Renal cortical epithelial cell (primary cell): ENCODE results near the gene TNNI2. TPM values are rescaled to one million over a fixed set of nuclear protein-coding genes. Genes with fewer than 3 reads are reported as not detected.

Experiments used
- DNase-seq: peaks from one replicate; pipeline ENCODE4 v3.0.0-alpha.2; 2011; ENCODE audit warnings: low read depth
- total RNA-seq: library from RNA; depleted of rRNA; stranded (reverse); fragments of >200 nt; gene quantifications from 2 replicates; pipeline ENCODE4 v1.2.3, GENCODE V29; 2014

Gene TNNI2
- total RNA-seq, 1 donor from 2014 or later, result not detected

DNA sequence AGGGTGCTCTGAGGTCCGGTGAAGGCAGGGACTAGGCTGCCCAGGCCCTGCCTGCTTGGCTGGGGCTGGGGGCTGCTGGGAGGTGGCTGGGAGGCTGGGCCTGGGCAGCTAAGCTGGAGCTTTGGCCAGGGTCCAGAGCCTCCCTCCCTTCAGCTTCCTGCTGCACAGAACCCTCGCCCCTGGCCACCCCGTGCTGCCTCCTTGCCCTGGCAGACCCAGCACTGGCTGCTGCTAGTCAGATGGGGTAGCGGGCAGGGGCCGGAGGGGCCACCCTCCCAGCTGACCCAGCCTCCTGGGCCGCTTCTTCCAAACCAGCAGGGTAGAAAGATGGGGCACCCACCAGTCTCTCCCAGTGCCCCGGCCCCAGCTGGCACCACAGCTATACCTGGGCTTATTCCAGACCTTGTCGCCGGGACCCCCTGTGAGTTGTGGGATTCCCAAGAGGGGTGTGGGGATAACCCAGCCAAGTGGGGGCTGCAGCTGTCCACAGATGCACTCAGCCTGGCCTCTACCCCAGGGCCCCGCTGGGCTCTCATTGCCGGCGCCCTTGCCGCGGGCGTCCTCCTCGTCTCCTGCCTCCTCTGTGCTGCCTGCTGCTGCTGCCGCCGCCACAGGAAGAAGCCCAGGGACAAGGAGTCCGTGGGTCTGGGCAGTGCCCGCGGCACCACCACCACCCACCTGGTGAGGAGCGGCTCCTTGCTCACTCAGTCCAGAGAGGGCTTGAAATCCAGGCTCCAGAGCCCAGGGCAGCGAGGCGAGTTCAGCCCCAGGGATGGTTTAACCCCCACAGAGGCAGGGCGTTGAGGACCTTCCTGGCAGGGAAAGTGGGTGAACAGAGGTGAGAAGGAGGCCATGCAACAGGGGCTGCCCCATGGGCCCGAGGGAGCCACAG is 3.8 kb upstream of the TNNI2 start, which contains the start of gene SYT8:
SYT8 (plus strand) TSS at position 212 of the 892 bp plus-strand sequence; CDS start at position 328, 116 bp downstream.
- DNase-seq, result no peak

DNA sequence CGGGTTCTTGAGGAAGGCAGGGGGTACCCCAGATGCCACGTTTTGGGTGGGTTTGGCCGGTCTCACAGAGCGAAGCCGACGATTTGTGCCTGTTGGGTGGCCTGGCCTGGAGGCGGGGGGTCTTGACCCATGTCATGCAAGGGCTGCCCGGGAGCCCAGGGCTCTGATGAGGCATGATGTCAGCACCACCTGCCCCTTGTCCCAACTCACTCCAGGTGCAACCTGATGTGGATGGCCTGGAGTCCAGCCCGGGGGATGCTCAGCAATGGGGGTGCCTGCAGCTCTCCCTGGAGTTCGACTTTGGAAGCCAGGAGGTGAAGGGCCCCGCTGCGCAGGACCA is 3.1 kb upstream of the TNNI2 start:
- no peak for DNase-seq

DNA sequence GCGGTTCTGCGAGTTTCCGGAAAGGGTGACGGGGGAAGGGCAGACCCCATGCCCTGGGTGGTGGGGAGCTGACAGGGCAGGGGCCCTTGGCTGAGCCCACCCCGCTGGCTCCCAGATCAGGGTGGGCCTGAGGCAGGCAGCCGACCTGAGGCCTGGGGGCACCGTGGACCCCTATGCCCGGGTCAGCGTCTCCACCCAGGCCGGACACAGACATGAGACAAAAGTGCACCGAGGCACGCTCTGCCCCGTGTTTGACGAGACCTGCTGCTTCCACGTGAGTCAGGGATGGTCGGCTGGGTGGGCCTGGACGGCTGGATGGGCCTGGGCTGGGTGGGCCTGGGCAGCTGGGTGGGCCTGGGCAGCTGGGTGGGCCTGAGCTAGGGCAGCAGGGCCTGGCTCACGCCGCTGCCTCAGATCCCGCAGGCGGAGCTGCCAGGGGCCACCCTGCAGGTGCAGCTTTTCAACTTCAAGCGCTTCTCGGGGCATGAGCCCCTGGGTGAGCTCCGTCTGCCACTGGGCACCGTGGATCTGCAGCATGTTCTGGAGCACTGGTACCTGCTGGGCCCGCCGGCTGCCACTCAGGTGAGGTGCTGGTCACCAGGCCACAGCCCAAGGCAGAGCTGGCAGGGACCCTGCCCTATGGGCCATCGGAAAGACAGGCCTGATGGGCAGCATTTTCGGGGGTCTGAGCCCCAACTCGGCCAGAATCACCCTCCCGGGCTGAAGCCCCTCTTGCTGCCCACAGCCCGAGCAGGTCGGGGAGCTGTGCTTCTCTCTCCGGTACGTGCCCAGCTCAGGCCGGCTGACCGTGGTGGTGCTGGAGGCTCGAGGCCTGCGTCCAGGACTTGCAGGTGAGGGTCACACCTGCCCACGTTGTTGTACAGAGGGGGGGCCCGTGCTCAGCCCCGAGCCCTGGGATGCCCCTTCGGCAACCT is 2.5 kb upstream of the TNNI2 start:
- DNase-seq, result no peak

DNA sequence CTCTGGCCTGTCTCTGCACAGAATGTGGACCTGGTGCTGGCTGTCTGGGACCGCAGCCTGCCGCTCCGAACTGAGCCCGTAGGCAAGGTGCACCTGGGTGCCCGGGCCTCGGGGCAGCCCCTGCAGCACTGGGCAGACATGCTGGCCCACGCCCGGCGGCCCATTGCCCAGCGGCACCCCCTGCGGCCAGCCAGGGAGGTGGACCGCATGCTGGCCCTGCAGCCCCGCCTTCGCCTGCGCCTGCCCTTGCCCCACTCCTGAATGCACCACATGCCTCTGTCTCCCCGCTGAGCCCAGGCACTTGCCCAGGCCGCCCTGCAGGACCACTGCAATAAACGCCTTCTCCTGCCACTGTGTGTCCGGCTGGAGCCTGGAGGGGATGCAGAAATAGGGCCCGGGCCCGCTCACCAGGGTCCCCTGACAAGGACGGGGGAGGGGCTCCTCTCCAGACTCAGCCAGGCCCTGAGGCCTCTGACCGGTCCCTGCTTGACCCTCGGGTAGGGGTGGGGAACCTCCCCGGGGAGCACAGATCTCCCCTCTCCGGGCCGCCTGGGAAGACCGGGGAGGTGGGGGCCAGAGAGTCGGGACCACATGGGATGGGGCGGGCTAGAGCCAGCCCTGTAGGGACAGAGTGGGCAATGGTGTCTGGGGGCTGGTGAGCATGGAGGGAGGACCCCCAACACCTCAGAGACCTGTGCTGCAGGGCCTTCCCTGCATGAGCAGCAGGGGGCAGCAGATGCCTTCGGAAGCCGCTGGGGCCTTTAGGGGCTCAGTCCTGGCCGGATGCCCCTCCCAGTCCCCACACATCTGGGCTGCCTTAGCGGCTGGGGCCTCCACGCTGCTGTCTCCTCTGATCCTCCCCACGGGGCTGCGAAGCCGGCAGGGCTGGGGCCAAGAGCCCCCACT is 1.4 kb upstream of the TNNI2 start:
- no peak for DNase-seq

DNA sequence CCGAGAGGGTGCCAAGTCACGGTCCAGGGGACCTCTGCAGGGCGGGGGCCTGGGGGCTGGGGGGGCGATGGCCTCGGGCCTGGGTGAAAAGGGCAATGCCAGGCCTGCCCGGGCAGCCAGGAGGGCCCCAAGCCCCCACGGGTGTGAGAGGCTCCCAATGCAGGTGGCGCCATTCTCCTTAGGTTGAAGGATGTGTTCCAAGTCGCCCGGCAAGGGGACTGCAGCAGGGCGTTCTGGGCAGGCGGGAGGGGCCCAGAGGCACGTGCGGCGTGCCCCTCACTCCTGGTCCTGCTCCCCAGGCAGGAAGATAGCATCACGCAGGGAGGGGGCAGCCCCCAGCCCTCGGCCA is 730 bp upstream of the TNNI2 start:
- DNase-seq, result no peak

DNA sequence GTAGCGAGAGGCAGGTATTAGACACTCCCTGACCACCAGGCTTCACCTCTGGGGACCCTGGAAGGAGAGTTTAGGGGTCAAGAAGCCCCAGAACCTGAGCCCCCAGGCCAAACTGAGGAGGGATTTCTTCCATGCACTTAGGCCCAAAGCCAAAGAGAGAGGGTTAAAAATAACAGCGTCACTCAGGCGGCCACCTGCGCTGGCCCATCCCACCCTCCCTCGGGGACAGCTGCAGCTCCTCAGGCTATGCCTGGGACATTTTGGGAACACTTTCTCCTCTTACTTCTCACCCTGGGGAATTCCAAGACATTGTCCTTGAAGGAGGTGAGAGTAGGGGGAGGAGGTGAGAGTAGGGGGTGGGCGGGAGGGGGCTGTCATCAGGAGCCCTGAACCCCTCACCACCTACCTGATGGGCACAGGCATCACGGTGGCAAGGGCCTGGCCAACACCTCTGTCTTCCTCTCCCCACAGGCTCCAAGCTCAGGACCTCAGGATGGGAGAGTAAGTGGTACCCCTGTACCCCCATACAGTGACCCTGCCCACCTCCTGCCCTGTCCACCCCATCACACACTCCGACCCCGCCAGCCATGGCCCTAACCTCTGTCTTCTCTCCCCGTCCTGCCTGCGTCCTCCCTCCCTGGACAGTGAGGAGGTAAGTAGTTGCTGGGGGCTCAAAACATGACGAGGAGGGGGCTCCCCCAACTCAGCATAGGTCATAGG is 583 bp downstream of the TNNI2 start:
- no peak for DNase-seq

DNA sequence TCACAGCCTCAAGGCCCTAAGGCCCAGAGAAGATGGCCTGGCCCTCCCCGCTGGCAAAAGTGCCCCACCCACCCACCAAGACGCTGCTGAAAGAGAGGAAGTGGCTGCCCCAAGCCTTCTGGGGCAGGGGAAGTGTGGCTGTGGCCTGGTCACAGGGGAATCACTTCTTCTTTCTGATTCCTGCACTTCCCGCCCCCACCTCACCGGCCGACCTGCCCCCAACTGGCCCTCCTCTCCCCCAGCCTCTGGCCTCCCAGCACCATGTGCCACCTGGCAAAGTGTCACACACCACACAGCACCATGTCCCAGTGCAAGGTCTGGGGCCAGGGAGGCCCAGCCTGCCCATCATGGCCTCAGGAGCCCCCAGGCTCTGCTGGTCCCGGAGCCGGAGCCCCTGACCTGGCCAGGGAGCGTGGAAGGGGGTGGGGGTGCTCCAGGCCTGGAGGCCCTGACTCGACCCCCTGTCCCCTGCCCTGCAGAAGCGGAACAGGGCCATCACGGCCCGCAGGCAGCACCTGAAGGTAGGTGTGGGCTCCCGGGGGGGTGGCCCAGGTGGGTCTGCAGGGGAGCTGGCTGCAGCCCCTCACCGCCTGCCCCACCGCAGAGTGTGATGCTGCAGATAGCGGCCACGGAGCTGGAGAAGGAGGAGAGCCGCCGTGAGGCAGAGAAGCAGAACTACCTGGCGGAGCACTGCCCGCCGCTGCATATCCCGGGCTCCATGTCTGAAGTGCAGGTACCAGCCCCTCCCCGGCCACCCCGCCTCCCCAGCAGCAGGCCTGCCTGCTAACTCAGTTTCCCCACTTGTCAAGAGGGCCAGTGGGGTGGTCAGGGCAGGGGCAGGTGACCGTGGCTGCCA is 1.4 kb downstream of the TNNI2 start:
- no peak for DNase-seq

DNA sequence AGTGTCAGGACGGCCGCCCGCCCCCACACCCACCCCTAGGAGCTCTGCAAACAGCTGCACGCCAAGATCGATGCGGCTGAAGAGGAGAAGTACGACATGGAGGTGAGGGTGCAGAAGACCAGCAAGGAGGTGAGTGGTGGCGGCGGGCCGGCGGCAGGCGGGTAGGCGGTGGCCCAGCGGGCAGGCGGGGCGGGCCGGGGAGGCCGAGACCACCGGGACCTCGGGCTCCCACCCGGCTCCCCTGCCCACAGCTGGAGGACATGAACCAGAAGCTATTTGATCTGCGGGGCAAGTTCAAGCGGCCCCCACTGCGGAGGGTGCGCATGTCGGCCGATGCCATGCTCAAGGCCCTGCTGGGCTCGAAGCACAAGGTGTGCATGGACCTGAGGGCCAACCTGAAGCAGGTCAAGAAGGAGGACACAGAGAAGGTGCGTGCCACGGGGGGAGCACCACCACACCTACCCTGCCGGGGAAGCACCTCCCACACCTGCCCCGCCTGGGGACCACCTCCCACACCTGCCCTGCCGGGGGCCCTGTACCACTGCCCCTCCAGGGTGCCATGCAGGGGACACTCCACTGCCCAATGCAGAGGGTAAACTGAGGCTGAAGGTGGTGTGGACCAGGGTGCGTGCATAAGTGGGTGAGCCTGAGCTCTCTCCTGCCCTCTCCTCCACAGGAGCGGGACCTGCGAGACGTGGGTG is 2.1 kb downstream of the TNNI2 start:
- DNase-seq, result no peak

DNA sequence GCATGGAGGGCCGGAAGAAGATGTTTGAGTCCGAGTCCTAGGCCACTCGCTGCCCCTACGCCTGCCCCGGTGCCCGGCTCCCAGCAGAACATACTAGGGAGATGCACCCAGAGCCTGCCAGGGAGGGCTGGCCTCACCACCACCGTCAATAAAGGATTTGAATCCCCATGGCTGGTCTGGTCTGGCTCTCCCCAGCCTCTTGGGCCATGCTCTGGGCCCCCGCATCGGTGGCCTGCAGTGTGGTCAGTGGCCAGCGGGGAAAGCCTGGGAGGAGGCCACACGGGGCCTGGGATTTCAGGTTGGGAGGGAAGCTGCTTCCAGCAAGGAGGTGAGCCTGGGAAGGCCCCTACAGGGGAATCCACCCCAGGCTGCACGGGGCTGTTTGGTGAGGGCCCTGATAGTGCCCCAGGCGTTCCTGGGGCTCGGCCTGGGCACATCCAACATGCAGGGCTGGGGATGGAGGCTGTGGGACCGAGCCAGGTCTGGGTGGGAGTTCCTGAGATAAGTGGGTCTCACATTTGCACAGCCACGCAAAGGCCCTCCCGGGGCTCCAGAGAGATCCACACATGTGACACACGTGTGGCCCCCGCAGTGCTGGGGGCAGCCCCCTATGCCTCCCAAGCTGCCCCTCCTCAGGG is 2.8 kb downstream of the TNNI2 start:
- DNase-seq, result no peak

DNA sequence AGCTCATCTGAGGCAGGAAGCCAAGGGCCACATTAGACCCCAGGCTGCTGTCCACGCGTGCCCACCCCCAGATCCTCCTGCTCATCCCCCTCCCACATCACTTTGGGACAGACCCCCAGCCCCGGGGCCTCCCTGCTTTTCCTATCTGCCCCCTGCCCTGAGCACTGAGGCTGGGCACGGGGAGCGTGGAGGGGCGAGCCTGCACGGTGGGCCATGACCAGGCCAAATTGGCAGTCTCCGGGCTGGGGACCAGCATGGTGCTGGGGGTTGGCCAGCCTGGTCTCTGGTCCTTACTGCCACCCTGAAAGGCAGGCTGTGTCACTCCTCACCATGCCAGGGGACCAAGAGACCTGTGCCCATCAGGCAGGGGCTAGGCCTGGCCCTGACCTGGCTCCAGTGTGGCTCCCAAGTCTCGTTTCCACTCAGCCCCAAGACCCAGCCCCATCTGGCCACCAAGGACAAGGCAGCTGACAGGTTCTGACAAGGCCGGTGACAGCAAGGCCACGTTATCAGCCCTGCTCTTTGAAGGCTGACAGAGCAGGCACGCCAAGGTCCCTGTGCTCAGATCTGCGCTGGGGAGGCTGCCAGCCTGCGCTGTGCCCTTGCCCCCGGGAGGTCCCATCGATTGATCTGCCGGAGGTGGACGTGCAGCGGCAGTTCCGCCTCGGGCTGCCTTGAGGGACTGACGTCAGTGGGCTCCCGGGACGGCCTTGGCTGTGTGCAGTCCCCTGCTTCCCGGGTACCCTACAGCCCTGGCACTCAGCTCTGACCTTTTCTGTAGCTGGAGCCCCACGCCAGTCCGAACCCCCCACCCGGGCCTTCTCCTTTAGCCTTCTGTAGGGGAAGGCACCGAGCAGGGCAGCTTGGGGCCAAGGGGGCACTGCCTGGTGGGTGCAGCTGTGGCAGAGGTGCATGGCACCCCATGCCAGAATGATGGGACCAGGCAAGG is 3.6 kb downstream of the TNNI2 start:
- no peak for DNase-seq

DNA sequence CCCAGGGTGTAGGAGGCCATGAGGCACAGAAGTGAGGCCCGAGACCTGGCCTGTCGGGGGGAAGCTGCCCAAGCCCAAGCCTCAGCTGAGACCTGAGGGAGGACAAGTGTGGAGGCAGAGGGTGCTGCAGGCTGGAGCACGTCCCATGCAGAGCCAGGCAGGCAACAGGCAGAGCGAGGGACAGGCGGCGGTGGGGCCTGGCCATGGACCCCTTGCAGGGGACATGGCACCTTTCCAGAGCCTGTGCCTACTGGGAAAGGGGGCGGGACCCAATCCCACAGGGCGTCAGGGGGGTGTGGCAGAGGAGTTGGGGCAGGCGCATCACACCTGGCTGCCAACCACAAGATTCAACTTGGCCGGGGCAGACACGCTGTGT is 4.3 kb downstream of the TNNI2 start:
- no peak for DNase-seq

DNA sequence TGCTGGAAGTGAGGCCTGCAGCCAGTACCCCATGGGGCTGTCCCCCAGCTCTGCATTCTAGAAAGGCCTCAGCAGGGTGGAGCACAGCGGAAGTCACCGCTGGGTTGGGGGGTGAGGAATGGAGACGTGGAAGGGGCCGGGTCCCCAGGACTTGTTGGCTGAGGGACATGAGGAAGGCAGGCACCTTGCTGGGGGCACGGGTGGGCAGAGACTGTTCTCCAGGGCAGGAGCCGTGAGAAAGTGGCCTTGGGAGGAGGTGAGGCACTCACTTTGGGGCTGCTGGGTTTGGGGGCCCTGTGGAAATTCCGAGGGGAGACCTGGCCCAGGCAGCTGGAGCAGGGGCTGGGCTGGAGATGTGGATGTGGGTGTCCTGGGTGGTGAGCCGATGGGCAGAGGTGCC is 5.0 kb downstream of the TNNI2 start:
- DNase-seq, result no peak

DNA sequence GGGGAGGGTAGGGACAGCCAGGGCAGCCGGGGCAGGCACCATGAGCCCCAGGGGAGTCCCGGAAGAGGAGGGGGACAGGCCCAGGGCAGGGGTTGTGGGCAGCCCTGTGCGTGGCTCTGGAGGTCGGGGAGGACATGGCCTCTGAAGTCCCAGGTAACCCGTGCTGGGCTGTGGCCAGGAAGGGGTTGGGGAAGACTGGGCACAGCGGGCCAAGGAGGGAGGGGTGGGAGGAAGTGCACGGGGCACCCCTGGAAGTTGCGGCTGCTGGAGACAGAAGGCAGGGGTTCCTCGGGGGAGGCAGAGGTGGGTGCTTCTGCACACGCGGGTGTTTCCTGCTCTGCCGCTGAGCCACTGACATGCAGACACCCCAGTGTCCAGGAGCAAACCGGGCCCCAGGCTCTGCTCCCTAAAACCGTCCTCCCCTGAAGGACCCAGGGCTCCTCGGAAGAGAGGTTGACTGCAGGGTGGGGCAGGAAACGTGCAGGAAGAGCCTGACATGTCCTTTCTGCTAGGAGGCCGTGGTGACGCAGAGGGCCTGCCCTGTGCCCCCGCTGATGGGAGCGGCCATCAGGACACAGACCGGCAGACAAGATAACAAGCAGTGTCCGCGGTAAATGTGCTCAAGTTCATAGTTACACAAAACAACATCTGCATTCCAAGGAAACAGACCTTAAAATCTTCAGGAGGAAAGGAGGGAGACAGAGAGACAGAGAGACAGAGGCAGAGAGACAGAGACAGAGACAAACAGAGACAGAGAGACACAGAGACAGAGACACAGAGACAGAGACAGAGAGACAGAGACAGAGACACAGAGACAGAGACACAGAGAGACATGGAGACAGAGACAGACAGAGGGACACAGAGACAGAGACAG is 5.7 kb downstream of the TNNI2 start:
- no peak for DNase-seq

DNA sequence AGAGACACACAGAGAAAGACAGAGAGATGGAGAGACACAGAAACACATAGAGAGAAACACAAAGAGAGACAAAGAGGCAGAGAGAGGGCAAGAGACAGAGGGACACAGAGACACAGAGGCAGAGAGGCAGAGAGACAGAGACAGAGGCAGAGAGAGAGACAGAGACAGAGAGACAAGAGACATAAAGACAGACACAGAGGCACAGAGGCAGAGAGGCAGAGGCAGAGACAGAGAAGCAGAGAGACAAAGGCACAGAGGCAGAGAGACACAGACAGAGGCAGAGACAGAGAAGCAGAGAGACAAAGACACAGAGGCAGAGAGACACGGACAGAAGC is 6.3 kb downstream of the TNNI2 start:
- DNase-seq, result no peak

DNA sequence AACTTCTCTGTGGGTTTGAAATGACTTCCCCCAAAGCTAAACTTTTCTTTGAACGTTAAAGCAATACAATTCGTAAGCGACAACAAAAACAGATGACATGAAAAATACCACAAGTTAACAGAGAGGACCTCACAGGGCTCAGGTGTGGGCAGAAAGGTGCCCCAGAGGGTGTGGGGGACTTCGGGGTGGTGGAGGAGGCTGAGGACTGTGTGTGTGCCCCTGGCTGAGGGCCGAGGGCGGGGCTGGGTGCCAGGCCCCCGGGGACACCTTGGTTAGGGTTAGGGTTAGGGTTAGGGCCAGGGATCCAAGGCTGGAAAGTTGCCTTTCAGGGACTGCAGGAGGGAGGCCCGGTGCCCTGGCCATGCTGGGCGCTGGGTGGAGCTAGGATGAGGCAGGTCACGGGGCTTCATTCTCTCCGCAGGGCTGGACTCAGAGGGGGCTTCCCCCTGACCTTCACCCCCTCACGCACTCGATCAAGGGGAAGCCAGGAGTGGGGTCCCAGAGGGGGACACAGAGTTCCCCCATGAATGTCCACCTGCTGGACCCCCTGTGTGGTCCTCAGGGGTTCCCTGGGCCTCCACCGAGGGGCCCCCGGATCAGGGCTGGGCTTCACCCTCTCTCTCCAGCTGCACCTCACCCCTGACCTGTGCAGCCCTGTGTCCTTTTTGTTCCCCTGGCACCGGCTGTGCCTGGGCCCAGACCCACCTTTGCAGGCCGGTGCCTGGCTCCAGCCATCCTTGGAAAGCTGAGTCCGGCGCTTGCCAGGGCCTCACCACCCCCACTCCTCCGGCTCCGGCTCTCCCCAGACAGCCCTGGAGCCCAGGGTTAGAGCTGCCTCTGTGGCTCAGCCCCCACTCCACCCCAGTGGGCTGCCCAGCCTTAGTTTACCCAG is 7.0 kb downstream of the TNNI2 start:
- no peak for DNase-seq

DNA sequence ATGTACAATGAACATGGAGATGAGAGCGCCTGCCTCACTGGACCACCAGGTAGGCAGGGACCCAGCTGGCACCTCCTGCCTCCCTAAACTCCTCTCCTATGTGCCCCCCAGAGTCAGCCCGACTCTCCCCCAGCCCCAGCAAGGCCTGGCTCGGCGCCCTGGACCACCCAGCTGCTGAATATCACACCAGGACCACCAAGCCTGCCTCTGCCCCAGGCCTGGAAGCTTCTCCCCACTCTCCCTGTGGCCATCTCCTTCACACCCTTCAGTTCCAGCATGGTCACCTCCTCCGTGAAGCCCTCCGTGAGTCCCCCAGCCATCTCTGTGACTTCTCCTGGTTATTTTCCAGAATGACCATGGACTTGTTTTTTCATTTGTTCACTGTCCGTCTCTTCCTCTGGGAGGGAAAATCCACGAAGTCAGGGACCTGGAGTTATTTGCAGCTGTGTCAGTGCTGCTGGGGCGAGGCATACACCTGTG is 7.7 kb downstream of the TNNI2 start:
- no peak for DNase-seq
